ENCODE data around the gene C19orf85.

C19orf85 gene

DNA sequence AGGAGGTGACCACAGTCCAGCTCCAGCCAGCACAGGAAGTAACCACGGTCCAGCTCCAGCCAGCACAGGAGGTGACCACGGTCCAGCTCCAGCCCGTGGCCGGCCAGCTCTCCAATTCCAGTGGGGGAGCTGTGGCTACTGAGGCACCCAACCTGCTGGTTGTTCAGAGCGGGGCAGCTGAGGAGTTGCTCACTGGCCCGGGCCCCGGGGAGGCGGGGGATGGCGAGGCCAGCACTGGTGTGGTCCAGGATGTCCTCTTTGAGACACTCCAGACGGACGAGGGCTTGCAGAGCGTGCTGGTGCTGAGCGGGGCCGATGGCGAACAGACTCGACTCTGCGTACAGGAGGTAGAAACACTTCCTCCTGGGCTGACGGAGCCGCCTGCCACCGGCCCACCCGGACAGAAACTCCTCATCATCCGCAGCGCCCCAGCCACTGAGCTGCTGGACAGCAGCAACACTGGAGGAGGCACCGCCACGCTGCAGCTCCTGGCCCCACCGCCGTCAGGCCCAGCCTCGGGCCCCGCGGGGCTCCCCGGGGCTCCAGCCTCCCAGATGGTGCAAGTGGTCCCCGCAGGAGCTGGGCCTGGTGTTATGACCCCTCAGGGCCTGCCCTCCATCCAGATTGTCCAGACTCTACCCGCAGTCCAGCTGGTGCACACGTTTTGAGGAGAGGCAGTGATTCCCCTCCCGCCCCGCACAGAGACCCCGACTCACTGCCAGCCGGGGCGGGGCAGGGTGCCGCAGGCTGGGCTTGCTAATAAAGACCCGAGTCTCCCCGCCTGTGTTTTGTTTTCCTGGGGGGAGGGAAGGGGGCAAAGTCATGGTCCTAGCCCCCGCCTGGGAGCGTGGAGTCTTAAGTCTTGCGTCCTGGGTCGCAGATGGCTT, 19.4 kb upstream of the C19orf85 start:
- Histone ChIP-seq H3K4me3 (ENCODE audit: low read length in 2 of 2) (peak overlapping the region in 1 of 2 donors; percentile 65), H3K9ac (ENCODE audit: low read depth in 1 of 2, low read length in 2 of 2) (no peak overlapping the region), H3K27me3 (ENCODE audit: control insufficient read depth in 2 of 2, insufficient read depth in 2 of 2, low read length in 2 of 2) (no peaks in the 10 kb centered on the region), H3K27ac (ENCODE audit: low read depth in 2 of 2, low read length in 2 of 2) (no peak overlapping the region), H3K36me3 (ENCODE audit: control insufficient read depth in 2 of 2, insufficient read depth in 2 of 2, low read length in 2 of 2) (no peaks in the 10 kb centered on the region), H3K4me1 (ENCODE audit: control insufficient read depth in 2 of 2, insufficient read depth in 2 of 2, low read length in 2 of 2) (peaks cover 9 to 17% of the 10 kb centered on the region in 2 donors), H3K9me3 (ENCODE audit: control insufficient read depth in 2 of 2, low read length in 2 of 2) (no peaks in the 10 kb centered on the region)

DNA sequence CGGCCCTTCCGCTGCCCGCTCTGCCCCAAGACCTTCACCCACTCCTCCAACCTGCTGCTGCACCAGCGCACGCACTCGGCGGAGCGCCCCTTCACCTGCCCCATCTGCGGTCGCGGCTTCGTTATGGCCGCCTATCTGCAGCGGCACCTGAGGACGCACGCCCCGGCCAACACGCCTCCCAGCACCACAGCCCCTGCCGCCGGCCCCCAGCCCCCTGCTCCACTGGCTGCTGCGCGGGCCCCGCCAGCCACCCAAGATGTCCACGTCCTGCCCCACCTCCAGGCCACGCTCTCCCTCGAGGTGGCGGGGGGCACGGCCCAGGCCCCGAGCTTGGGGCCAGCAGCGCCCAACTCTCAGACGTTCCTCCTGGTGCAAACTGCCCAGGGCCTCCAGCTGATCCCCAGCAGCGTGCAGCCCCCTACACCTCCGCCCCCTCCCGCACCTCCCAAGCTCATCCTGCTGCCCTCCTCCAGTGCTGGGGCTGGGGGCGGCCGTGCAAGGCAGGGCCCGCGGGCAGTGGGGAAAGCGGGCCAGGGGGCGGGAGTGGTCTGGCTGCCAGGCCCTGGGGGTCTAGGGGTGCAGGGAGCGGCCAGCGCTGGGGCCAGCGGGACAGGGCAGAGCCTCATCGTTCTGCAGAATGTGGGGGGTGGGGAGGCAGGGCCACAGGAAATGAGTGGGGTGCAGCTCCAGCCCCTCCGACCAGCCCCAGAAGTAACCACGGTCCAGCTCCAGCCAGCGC, 18.6 kb upstream of the C19orf85 start:
- Histone ChIP-seq H3K4me3 (ENCODE audit: low read length in 2 of 2) (no peak overlapping the region), H3K27ac (ENCODE audit: low read depth in 2 of 2, low read length in 2 of 2) (no peak overlapping the region), H3K27me3 (ENCODE audit: control insufficient read depth in 2 of 2, insufficient read depth in 2 of 2, low read length in 2 of 2) (no peaks in the 10 kb centered on the region), H3K4me1 (ENCODE audit: control insufficient read depth in 2 of 2, insufficient read depth in 2 of 2, low read length in 2 of 2) (peaks cover 9 to 17% of the 10 kb centered on the region in 2 donors), H3K36me3 (ENCODE audit: control insufficient read depth in 2 of 2, insufficient read depth in 2 of 2, low read length in 2 of 2) (no peaks in the 10 kb centered on the region), H3K9me3 (ENCODE audit: control insufficient read depth in 2 of 2, low read length in 2 of 2) (no peaks in the 10 kb centered on the region), H3K9ac (ENCODE audit: low read depth in 1 of 2, low read length in 2 of 2) (no peak overlapping the region)

DNA sequence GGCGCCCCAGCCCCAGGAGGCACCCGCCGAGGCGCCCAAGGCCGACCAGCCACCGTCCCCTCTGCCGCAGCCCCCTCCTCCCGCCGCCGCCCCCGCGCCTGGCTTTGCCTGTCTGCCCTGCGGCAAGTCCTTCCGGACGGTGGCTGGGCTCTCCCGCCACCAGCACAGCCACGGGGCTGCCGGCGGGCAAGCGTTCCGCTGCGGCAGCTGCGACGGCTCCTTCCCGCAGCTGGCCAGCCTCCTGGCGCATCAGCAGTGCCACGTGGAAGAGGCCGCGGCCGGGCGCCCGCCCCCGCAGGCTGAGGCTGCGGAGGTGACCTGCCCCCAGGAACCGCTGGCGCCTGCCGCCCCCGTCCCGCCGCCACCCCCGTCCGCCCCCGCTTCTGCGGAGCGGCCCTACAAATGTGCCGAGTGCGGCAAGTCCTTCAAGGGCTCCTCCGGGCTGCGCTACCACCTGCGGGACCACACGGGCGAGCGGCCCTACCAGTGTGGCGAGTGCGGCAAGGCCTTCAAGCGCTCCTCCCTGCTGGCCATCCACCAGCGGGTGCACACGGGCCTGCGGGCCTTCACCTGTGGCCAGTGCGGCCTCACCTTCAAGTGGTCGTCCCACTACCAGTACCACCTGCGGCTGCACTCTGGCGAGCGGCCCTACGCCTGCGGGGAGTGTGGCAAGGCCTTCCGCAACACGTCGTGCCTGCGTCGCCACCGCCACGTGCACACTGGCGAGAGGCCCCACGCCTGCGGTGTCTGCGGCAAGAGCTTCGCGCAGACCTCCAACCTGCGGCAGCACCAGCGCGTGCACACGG, 17.8 kb upstream of the C19orf85 start:
- Histone ChIP-seq H3K9ac (ENCODE audit: low read depth in 1 of 2, low read length in 2 of 2) (no peak overlapping the region), H3K9me3 (ENCODE audit: control insufficient read depth in 2 of 2, low read length in 2 of 2) (no peaks in the 10 kb centered on the region), H3K4me1 (ENCODE audit: control insufficient read depth in 2 of 2, insufficient read depth in 2 of 2, low read length in 2 of 2) (peaks cover 9 to 20% of the 10 kb centered on the region in 2 donors), H3K36me3 (ENCODE audit: control insufficient read depth in 2 of 2, insufficient read depth in 2 of 2, low read length in 2 of 2) (no peaks in the 10 kb centered on the region), H3K4me3 (ENCODE audit: low read length in 2 of 2) (no peak overlapping the region), H3K27me3 (ENCODE audit: control insufficient read depth in 2 of 2, insufficient read depth in 2 of 2, low read length in 2 of 2) (no peaks in the 10 kb centered on the region), H3K27ac (ENCODE audit: low read depth in 2 of 2, low read length in 2 of 2) (no peak overlapping the region)

- no peak overlapping the region for H3K9ac ChIP-seq (ENCODE audit: low read depth in 1 of 2, low read length in 2 of 2)
- H3K27ac ChIP-seq (ENCODE audit: low read depth in 2 of 2, low read length in 2 of 2): no peak overlapping the region
- no peaks in the 10 kb centered on the region for H3K27me3 ChIP-seq (ENCODE audit: control insufficient read depth in 2 of 2, insufficient read depth in 2 of 2, low read length in 2 of 2)
- H3K9me3 ChIP-seq (ENCODE audit: control insufficient read depth in 2 of 2, low read length in 2 of 2): no peaks in the 10 kb centered on the region
- no peaks in the 10 kb centered on the region for H3K36me3 ChIP-seq (ENCODE audit: control insufficient read depth in 2 of 2, insufficient read depth in 2 of 2, low read length in 2 of 2)
- H3K4me1 ChIP-seq (ENCODE audit: control insufficient read depth in 2 of 2, insufficient read depth in 2 of 2, low read length in 2 of 2): peaks cover 9 to 19% of the 10 kb centered on the region in 2 donors
- H3K4me3 ChIP-seq (ENCODE audit: low read length in 2 of 2): no peak overlapping the region
Observed at GRCh38 chr19:55481794-55482155, 17.2 kb upstream of the C19orf85 start.

DNA sequence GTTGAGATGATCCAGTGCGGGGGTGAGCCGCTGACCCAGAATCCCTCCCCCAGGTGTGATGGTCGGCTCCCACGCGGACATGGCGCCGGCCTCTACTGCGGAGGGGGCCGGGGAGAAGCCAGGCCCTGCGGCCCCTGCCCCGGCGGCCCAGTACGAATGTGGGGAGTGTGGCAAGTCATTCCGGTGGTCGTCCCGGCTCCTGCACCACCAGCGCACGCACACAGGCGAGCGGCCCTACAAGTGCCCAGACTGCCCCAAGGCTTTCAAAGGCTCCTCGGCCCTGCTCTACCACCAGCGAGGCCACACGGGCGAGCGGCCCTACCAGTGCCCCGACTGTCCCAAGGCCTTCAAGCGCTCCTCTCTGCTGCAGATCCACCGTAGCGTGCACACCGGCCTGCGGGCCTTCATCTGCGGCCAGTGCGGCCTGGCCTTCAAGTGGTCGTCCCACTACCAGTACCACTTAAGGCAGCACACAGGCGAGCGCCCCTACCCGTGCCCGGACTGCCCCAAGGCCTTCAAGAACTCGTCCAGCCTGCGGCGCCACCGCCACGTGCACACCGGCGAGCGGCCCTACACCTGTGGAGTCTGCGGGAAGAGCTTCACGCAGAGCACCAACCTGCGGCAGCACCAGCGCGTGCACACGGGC, 16.7 kb upstream of the C19orf85 start:
- Histone ChIP-seq H3K4me3 (ENCODE audit: low read length in 2 of 2) (no peak overlapping the region), H3K9ac (ENCODE audit: low read depth in 1 of 2, low read length in 2 of 2) (no peak overlapping the region), H3K27ac (ENCODE audit: low read depth in 2 of 2, low read length in 2 of 2) (no peak overlapping the region), H3K4me1 (ENCODE audit: control insufficient read depth in 2 of 2, insufficient read depth in 2 of 2, low read length in 2 of 2) (peaks cover 9 to 19% of the 10 kb centered on the region in 2 donors), H3K27me3 (ENCODE audit: control insufficient read depth in 2 of 2, insufficient read depth in 2 of 2, low read length in 2 of 2) (no peaks in the 10 kb centered on the region), H3K9me3 (ENCODE audit: control insufficient read depth in 2 of 2, low read length in 2 of 2) (no peaks in the 10 kb centered on the region), H3K36me3 (ENCODE audit: control insufficient read depth in 2 of 2, insufficient read depth in 2 of 2, low read length in 2 of 2) (no peaks in the 10 kb centered on the region)

- peaks cover 8 to 17% of the 10 kb centered on the region in 2 donors for H3K4me1 ChIP-seq (ENCODE audit: control insufficient read depth in 2 of 2, insufficient read depth in 2 of 2, low read length in 2 of 2)
- no peaks in the 10 kb centered on the region for H3K9me3 ChIP-seq (ENCODE audit: control insufficient read depth in 2 of 2, low read length in 2 of 2)
- H3K27ac ChIP-seq (ENCODE audit: low read depth in 2 of 2, low read length in 2 of 2): no peak overlapping the region
- H3K4me3 ChIP-seq (ENCODE audit: low read length in 2 of 2): no peak overlapping the region
- H3K36me3 ChIP-seq (ENCODE audit: control insufficient read depth in 2 of 2, insufficient read depth in 2 of 2, low read length in 2 of 2): no peaks in the 10 kb centered on the region
- H3K9ac ChIP-seq (ENCODE audit: low read depth in 1 of 2, low read length in 2 of 2): no peak overlapping the region
- H3K27me3 ChIP-seq (ENCODE audit: control insufficient read depth in 2 of 2, insufficient read depth in 2 of 2, low read length in 2 of 2): no peaks in the 10 kb centered on the region
Observed at GRCh38 chr19:55479451-55480230, 15.1 kb upstream of the C19orf85 start.

- H3K4me3 ChIP-seq (ENCODE audit: low read length in 2 of 2): no peak overlapping the region
- no peaks in the 10 kb centered on the region for H3K27me3 ChIP-seq (ENCODE audit: control insufficient read depth in 2 of 2, insufficient read depth in 2 of 2, low read length in 2 of 2)
- H3K36me3 ChIP-seq (ENCODE audit: control insufficient read depth in 2 of 2, insufficient read depth in 2 of 2, low read length in 2 of 2): no peaks in the 10 kb centered on the region
- peaks cover 6 to 11% of the 10 kb centered on the region in 2 donors for H3K4me1 ChIP-seq (ENCODE audit: control insufficient read depth in 2 of 2, insufficient read depth in 2 of 2, low read length in 2 of 2)
- no peak overlapping the region for H3K27ac ChIP-seq (ENCODE audit: low read depth in 2 of 2, low read length in 2 of 2)
- H3K9me3 ChIP-seq (ENCODE audit: control insufficient read depth in 2 of 2, low read length in 2 of 2): no peaks in the 10 kb centered on the region
- H3K9ac ChIP-seq (ENCODE audit: low read depth in 1 of 2, low read length in 2 of 2): no peak overlapping the region
Observed at GRCh38 chr19:55479045-55479444, 14.5 kb upstream of the C19orf85 start.

GRCh38 chr19:55478364-55478763, 13.8 kb upstream of the C19orf85 start:
- no peaks in the 10 kb centered on the region for H3K27me3 ChIP-seq (ENCODE audit: control insufficient read depth in 2 of 2, insufficient read depth in 2 of 2, low read length in 2 of 2)
- no peak overlapping the region for H3K9ac ChIP-seq (ENCODE audit: low read depth in 1 of 2, low read length in 2 of 2)
- H3K36me3 ChIP-seq (ENCODE audit: control insufficient read depth in 2 of 2, insufficient read depth in 2 of 2, low read length in 2 of 2): no peaks in the 10 kb centered on the region
- no peaks in the 10 kb centered on the region for H3K9me3 ChIP-seq (ENCODE audit: control insufficient read depth in 2 of 2, low read length in 2 of 2)
- no peak overlapping the region for H3K4me3 ChIP-seq (ENCODE audit: low read length in 2 of 2)
- H3K27ac ChIP-seq (ENCODE audit: low read depth in 2 of 2, low read length in 2 of 2): no peak overlapping the region
- H3K4me1 ChIP-seq (ENCODE audit: control insufficient read depth in 2 of 2, insufficient read depth in 2 of 2, low read length in 2 of 2): peaks cover 6 to 9% of the 10 kb centered on the region in 2 donors

DNA sequence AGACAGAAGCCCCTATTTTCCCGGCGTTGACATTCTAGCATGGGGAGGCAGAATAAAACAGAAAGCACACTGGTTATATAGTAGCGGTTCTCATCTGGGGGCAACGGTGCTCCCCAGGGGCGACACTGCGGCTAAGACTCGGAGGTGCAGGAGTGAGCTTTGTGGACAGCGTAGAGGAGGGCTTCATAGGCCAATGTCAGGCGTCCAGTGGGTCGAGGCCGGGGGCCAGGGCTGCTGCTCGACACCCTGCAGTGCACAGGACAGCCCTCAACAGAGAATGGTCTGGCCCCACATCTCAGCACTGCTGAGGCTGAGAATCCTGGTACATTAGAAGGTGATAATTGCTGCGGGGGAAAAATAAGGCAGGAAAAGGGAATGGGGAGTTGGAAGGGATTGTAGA, 13.4 kb upstream of the C19orf85 start:
- Histone ChIP-seq H3K4me3 (ENCODE audit: low read length in 2 of 2) (no peak overlapping the region), H3K36me3 (ENCODE audit: control insufficient read depth in 2 of 2, insufficient read depth in 2 of 2, low read length in 2 of 2) (no peaks in the 10 kb centered on the region), H3K27me3 (ENCODE audit: control insufficient read depth in 2 of 2, insufficient read depth in 2 of 2, low read length in 2 of 2) (no peaks in the 10 kb centered on the region), H3K4me1 (ENCODE audit: control insufficient read depth in 2 of 2, insufficient read depth in 2 of 2, low read length in 2 of 2) (peaks cover 6 to 9% of the 10 kb centered on the region in 2 donors), H3K9me3 (ENCODE audit: control insufficient read depth in 2 of 2, low read length in 2 of 2) (no peaks in the 10 kb centered on the region), H3K9ac (ENCODE audit: low read depth in 1 of 2, low read length in 2 of 2) (no peak overlapping the region), H3K27ac (ENCODE audit: low read depth in 2 of 2, low read length in 2 of 2) (no peak overlapping the region)

Measured in mucosa of rectum (tissue), 2 donors.